OCI-LY1 (cell line): ENCODE measurements around the gene KAT7.

ENCODE experiments used
- H2AFZ ChIP-seq: fragments of 200-600 bp; sonication (generic), shearing (Covaris generic); 2 replicates; pipeline ENCODE4 v1.6.0; 2014; ENCODE audit warnings: antibody characterized with exemption, mild to moderate bottlenecking, low read length
- H3F3A ChIP-seq: fragments of 200-600 bp; sonication (generic), shearing (Covaris generic); 2 replicates; pipeline ENCODE4 v1.6.0; 2014; ENCODE audit warnings: mild to moderate bottlenecking, antibody characterized with exemption, low read length, moderate library complexity; ENCODE audit not compliant: insufficient read depth
- H3K27ac ChIP-seq: fragments of 200-600 bp; sonication (generic); 2 replicates; pipeline ENCODE4 v1.5.1; 2014; ENCODE audit warnings: low read length, mixed run types, mild to moderate bottlenecking, low read depth; ENCODE audit not compliant: poor library complexity, severe bottlenecking
- H3K27me3 ChIP-seq: fragments of 200-600 bp; sonication (generic); 2 replicates; pipeline ENCODE4 v1.6.0; 2014; ENCODE audit warnings: antibody characterized with exemption, mild to moderate bottlenecking, low read length, moderate library complexity; ENCODE audit not compliant: insufficient read depth
- H3K36me3 ChIP-seq: fragments of 200-600 bp; sonication (generic); 2 replicates; pipeline ENCODE4 v1.6.1; 2014; ENCODE audit warnings: mild to moderate bottlenecking, antibody characterized with exemption, low read length, moderate library complexity, mixed read lengths; ENCODE audit not compliant: insufficient read depth
- H3K4me1 ChIP-seq: fragments of 200-600 bp; sonication (generic); 2 replicates; pipeline ENCODE4 v1.5.1; 2014; ENCODE audit warnings: mild to moderate bottlenecking, low read length, moderate library complexity; ENCODE audit not compliant: insufficient read depth, severe bottlenecking
- H3K4me2 ChIP-seq: fragments of 200-600 bp; sonication (generic), shearing (Covaris generic); 2 replicates; pipeline ENCODE4 v1.6.1; 2014; ENCODE audit warnings: low read length
- H3K4me3 ChIP-seq: fragments of 200-600 bp; sonication (generic); 2 replicates; pipeline ENCODE4 v1.5.1; 2014; ENCODE audit warnings: low read length, low read depth, mild to moderate bottlenecking, mixed read lengths; ENCODE audit not compliant: poor library complexity, severe bottlenecking
- H3K79me2 ChIP-seq: fragments of 200-600 bp; shearing (Covaris generic); 2 replicates; pipeline ENCODE4 v1.6.1; 2016; ENCODE audit warnings: mixed run types, low read length, mixed read lengths; ENCODE audit not compliant: insufficient read depth
- H3K9ac ChIP-seq: fragments of 200-600 bp; sonication (generic), shearing (Covaris generic); 2 replicates; pipeline ENCODE4 v1.6.1; 2014; ENCODE audit warnings: mild to moderate bottlenecking, low read length, mixed read lengths
- H3K9me2 ChIP-seq: fragments of 200-600 bp; sonication (generic), shearing (Covaris generic); 2 replicates; pipeline ENCODE4 v1.6.1; 2014; ENCODE audit warnings: low read depth, mild to moderate bottlenecking, low read length, mixed read lengths
- H3K9me3 ChIP-seq: fragments of 200-600 bp; shearing (Covaris generic); 2 replicates; pipeline ENCODE4 v1.6.1; 2014; ENCODE audit warnings: low read length, mixed read lengths
- H4K20me1 ChIP-seq: fragments of 200-600 bp; sonication (generic), shearing (Covaris generic); 2 replicates; pipeline ENCODE4 v1.6.0; 2016; ENCODE audit warnings: mild to moderate bottlenecking, low read length; ENCODE audit not compliant: insufficient read depth
- EZH2 ChIP-seq: fragments of 200-600 bp; sonication (generic), shearing (Covaris generic); IDR thresholded peaks from 2 replicates; pipeline ENCODE4 v1.8.0; 2017; ENCODE audit warnings: borderline replicate concordance, mixed run types, mild to moderate bottlenecking, antibody characterized with exemption, low read length, moderate library complexity, mixed read lengths
- TF ChIP-seq, protein P1 (sequence below): fragments of 200-600 bp; sonication (generic), shearing (Covaris generic); IDR thresholded peaks from 2 replicates; pipeline ENCODE4 v1.5.1; 2017; ENCODE audit warnings: mild to moderate bottlenecking, antibody characterized with exemption, low read length, moderate library complexity, mixed read lengths

Gene KAT7

GRCh38 chr17:49830605-49831004 is 42.1 kb downstream of the KAT7 start:
- TF ChIP-seq, protein P1, sequence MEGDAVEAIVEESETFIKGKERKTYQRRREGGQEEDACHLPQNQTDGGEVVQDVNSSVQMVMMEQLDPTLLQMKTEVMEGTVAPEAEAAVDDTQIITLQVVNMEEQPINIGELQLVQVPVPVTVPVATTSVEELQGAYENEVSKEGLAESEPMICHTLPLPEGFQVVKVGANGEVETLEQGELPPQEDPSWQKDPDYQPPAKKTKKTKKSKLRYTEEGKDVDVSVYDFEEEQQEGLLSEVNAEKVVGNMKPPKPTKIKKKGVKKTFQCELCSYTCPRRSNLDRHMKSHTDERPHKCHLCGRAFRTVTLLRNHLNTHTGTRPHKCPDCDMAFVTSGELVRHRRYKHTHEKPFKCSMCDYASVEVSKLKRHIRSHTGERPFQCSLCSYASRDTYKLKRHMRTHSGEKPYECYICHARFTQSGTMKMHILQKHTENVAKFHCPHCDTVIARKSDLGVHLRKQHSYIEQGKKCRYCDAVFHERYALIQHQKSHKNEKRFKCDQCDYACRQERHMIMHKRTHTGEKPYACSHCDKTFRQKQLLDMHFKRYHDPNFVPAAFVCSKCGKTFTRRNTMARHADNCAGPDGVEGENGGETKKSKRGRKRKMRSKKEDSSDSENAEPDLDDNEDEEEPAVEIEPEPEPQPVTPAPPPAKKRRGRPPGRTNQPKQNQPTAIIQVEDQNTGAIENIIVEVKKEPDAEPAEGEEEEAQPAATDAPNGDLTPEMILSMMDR: no peak
- TF ChIP-seq EZH2: no peak
- Histone ChIP-seq H3K9me2 (no peaks in the 10 kb centered on the region), H3K4me2 (no peak overlapping the region), H3K4me3 (no peak overlapping the region), H3K4me1 (no peaks in the 10 kb centered on the region), H3K79me2 (no peaks in the 10 kb centered on the region), H3K27me3 (no peaks in the 10 kb centered on the region), H3K27ac (no peak overlapping the region), H4K20me1 (no peaks in the 10 kb centered on the region), H3K9ac (no peak overlapping the region), H3K36me3 (peaks cover 68% of the 10 kb centered on the region), H3K9me3 (no peaks in the 10 kb centered on the region), H2AFZ (no peak overlapping the region), H3F3A (no peaks in the 10 kb centered on the region)

DNA sequence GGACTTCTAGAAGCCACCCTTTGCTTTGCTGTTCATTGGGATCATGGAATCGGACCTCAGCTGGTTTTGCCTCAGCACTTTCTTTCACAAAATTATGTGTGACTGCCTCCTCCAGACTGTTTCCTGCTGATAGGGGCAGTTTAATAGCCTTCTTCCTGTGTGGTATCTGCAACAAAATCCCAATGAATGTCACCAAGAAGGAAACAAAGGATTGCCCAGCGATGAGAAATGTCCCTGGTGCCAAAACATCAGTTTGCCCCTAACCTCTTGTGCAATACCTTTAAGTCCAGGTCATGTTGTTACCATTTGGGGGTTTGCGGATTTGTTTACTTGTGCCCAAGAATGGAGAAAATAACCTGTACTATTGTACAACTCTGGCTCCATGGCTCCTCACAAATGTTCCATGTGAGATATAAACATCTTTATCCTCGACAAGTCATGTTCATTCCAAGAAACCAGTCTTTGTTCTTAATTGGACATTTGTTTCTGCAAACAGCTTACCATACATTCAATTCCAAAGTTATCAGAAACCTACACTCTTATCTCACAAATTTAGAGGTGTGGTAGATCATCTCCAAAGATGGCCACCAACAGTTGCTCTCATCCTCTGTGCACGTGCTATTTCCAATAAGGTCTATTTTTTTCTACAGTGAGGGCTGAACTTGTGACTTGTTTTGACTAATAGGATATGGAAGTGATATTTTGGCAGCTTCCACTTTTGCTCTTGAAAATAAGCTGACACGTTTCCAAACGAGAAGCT is 44.5 kb downstream of the KAT7 start:
- H3F3A ChIP-seq: no peaks in the 10 kb centered on the region
- no peaks in the 10 kb centered on the region for H3K27me3 ChIP-seq
- no peak overlapping the region for H3K4me3 ChIP-seq
- H3K4me2 ChIP-seq: no peak overlapping the region
- no peaks in the 10 kb centered on the region for H3K4me1 ChIP-seq
- no peaks in the 10 kb centered on the region for H3K79me2 ChIP-seq
- no peak overlapping the region for H3K9ac ChIP-seq
- TF ChIP-seq, protein P1: no peak
- TF ChIP-seq EZH2: no peak
- no peak overlapping the region for H3K27ac ChIP-seq
- H3K9me3 ChIP-seq: no peaks in the 10 kb centered on the region
- H4K20me1 ChIP-seq: no peaks in the 10 kb centered on the region
- H2AFZ ChIP-seq: no peak overlapping the region
- H3K36me3 ChIP-seq: peaks cover 44% of the 10 kb centered on the region
- no peaks in the 10 kb centered on the region for H3K9me2 ChIP-seq

DNA sequence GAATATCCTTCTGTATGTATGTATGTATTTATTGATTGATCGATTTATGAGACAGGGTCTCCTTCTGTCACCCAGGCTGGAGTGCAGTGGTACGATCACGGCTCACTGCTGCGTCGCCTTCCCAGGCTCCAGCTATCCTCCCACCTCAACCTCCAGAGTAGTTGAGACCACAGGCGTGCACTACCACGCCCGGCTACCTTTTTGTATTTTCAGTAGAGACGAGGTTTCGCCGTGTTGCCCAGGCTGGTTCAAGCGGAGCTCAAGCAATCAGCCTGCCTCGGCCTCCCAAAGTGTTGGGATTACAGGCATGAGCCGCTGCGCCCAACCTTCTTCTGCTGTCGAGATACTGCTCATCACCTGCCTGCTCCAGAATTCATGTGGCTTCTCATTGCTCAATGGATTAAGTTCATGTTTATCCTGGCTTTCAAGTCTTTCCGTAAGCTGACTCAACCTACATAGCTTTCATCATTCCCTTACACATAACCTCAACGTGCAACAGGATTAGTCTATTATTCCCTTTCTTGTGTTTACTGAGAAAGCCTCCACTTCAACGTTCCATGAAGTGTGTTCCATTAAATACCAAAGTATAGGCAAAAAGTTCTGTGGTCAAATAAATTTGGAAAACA is 45.8 kb downstream of the KAT7 start:
- H3K27me3 ChIP-seq: no peaks in the 10 kb centered on the region
- H4K20me1 ChIP-seq: no peaks in the 10 kb centered on the region
- no peaks in the 10 kb centered on the region for H3K79me2 ChIP-seq
- no peak overlapping the region for H3K9ac ChIP-seq
- H3K36me3 ChIP-seq: peaks cover 35% of the 10 kb centered on the region
- TF ChIP-seq, protein P1: no peak
- no peak for TF ChIP-seq EZH2
- no peak overlapping the region for H2AFZ ChIP-seq
- no peak overlapping the region for H3K4me3 ChIP-seq
- no peaks in the 10 kb centered on the region for H3K9me2 ChIP-seq
- H3K4me1 ChIP-seq: no peaks in the 10 kb centered on the region
- no peak overlapping the region for H3K4me2 ChIP-seq
- no peaks in the 10 kb centered on the region for H3F3A ChIP-seq
- H3K9me3 ChIP-seq: no peaks in the 10 kb centered on the region
- H3K27ac ChIP-seq: no peak overlapping the region
